D721Med (cell line): Measurements from ENCODE around the gene ZNF546.
"Not testable (repeated sequence)": the region's sequence is repeated elsewhere in the genome, so short reads cannot be mapped to it uniquely, and the experiment has no call there.

Experiments used
- DNase-seq: peaks from one replicate; pipeline ENCODE4 v3.0.0; 2011; ENCODE audit warnings: low spot score; ENCODE audit not compliant: insufficient read length
- FAIRE-seq: peaks from 2 replicates; lab custom pipeline; 2011; peaks lifted over from hg19 to GRCh38; lab: Jason Lieb, UNC
- CTCF ChIP-seq: IDR thresholded peaks from 2 replicates; pipeline ENCODE4 v1.5.1; 2012; ENCODE audit warnings: mild to moderate bottlenecking, control low read depth; ENCODE audit not compliant: insufficient read depth; ENCODE audit errors: missing control alignments

The ZNF546 gene

GRCh38 chr19:39996811-39997637, at the start of gene ZNF546:
Gene ZNF546 (plus strand): TSS chr19:39997060. CDS start chr19:39998327, 1,267 bp downstream.
- FAIRE-seq = no peak
- peak; percentile 91 for DNase-seq
- no peak for TF ChIP-seq CTCF

- TF ChIP-seq CTCF = no peak
- DNase-seq (no peak), FAIRE-seq (no peak)
Measured at GRCh38 chr19:39949026-39949747, 47.7 kb upstream of the ZNF546 start.

- no peak for FAIRE-seq
- no peak for TF ChIP-seq CTCF
- DNase-seq = no peak
Measured at GRCh38 chr19:39951065-39951650, 45.7 kb upstream of the ZNF546 start.

- FAIRE-seq = no peak
Measured at GRCh38 chr19:39951686-39952085, 45.2 kb upstream of the ZNF546 start.

GRCh38 chr19:39953915-39954314, 42.9 kb upstream of the ZNF546 start:
- FAIRE-seq = no peak
- TF ChIP-seq CTCF = no peak

More at GRCh38 chr19:39951686-39952085, 45.2 kb upstream of the ZNF546 start:
- no peak for TF ChIP-seq CTCF
- DNase-seq = no peak

GRCh38 chr19:39957886-39958285, 39.0 kb upstream of the ZNF546 start:
- not testable (repeated sequence) for FAIRE-seq, DNase-seq

More at GRCh38 chr19:39953915-39954314, 42.9 kb upstream of the ZNF546 start:
- DNase-seq = no peak

- not testable (repeated sequence) for DNase-seq, FAIRE-seq
Measured at GRCh38 chr19:39958942-39959341, 37.9 kb upstream of the ZNF546 start.

- DNase-seq, FAIRE-seq: not testable (repeated sequence)
Measured at GRCh38 chr19:39959407-39959806, 37.5 kb upstream of the ZNF546 start.
